ENCODE data around the gene CHTF18. TPM values are rescaled to one million over a fixed set of nuclear protein-coding genes. Genes with fewer than 3 reads are reported as not detected.
"Not testable (repeated sequence)": the region's sequence is repeated elsewhere in the genome, so short reads cannot be mapped to it uniquely, and the experiment has no call there.

Gene CHTF18
- total and polyA plus RNA-seq, 8 donors = 18.8 to 35.5 (median 24.4) TPM

DNA sequence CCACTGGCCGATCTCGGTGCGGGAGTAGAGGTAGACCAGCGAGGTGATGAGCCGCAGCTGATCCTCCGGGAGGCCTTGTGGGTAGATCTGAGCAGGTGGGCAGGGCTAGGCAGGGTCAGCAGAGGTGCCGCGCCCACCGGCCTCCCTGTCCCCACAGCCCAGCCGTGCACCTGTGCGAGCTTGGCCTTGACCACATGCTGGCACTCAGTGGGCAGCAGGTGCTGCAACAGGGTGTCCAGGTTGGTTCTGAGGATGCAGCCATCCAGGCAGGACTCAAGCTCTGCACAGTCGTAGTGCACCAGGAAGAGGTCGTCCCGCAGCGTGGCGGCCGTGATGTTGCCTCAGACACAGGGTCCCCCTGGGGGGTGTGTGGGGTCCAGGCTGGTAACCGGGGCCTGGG, 15.5 kb upstream of the CHTF18 start:
- intact Hi-C loops (cut with DNase I) = no loop called here
- no peak overlapping the region for H3K27ac ChIP-seq
- TF ChIP-seq, protein P1, sequence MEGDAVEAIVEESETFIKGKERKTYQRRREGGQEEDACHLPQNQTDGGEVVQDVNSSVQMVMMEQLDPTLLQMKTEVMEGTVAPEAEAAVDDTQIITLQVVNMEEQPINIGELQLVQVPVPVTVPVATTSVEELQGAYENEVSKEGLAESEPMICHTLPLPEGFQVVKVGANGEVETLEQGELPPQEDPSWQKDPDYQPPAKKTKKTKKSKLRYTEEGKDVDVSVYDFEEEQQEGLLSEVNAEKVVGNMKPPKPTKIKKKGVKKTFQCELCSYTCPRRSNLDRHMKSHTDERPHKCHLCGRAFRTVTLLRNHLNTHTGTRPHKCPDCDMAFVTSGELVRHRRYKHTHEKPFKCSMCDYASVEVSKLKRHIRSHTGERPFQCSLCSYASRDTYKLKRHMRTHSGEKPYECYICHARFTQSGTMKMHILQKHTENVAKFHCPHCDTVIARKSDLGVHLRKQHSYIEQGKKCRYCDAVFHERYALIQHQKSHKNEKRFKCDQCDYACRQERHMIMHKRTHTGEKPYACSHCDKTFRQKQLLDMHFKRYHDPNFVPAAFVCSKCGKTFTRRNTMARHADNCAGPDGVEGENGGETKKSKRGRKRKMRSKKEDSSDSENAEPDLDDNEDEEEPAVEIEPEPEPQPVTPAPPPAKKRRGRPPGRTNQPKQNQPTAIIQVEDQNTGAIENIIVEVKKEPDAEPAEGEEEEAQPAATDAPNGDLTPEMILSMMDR (IDR thresholded peaks at IDR 0.05) = no peak
- DNase-seq (no peak), ATAC-seq (no peak)
- H3K36me3 ChIP-seq = no peaks in the 10 kb centered on the region
- no peak overlapping the region for H3K4me3 ChIP-seq
- peaks cover 0 to 59% of the 10 kb centered on the region in 2 donors for H3K27me3 ChIP-seq
- H3K4me1 ChIP-seq = no peaks in the 10 kb centered on the region
- no peaks in the 10 kb centered on the region for H3K9me3 ChIP-seq

DNA sequence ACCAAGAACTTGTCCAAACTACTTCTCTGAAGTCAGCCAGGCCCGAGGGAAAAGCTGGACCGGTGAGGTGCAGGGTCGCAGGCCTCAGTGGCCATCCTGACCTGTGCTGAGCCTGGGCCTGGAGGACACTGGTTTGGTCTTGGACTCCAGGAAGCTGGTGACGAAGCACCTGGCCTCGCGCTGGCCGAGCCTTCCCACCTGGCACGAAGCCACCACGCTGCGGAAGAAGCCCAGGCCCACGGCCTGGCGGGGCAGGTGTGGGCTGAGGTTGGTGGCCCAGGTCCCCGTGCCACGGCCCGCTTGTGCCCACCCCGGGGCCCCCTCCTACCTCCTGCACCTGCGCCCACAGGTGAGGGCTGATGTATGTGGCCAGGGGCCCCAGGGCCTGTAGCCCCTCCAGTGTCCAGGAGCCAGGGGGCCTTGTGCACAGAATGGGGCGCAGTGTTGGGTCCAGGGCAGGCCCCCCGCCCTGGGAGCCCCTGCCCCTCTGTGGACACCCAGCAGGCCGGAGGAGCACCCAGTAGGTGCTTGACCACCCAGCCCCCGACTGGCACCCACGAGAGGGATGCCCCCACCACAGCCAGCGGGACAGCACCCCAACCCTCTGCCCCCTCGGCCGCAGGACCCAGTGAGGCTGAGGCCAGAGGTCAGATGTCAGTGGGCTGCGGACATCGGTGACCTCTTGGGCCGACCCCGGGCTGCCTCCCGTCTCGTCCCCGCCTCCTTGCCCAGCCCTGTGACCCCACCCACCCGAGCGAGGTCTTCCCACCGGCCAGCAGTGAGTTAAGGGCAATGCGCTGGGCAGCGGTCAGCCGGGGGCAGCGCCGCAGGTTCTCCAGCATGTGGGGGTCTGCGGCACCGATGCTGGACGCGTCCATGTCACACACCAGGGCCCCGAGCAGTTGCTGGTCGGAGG, 14.1 kb upstream of the CHTF18 start:
- ATAC-seq = no peak

DNA sequence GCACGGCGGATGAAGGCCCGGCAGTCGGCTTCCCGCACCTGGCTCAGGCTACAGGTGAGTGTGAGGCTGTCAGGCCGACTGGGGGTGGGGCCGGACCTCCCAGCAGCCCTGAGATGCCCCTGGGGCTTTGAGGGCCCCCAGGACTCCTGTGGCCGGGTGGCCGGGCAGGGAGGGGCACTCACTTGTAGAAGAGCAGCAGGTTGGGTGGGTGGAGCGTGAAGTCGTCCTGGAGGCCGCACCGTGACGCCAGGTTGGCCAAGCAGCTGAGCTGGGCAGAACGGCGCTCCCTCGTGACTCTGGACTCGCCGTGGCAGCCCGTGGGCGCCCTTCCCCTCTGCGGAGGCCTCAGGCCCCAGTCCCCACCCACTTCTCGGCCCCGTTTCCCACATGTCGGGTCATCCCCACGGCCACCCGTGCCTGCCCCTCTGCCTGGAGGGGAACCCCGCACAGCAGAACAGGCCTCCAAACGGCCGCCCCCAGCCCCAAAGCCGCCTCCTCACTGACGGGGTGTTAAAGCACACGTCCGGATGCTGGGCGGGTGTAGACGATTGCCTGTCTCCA, 13.1 kb upstream of the CHTF18 start:
- Histone ChIP-seq H3K4me3 (no peak overlapping the region), H3K27me3 (peaks cover 0 to 71% of the 10 kb centered on the region in 2 donors), H3K36me3 (no peaks in the 10 kb centered on the region), H3K9me3 (no peaks in the 10 kb centered on the region), H3K27ac (no peak overlapping the region), H3K4me1 (no peaks in the 10 kb centered on the region)
- DNase-seq (no peak), ATAC-seq (no peak)
- TF ChIP-seq, protein P1 (IDR thresholded peaks at IDR 0.05) = no peak
- intact Hi-C loops (cut with DNase I) = no loop called here

More for the DNA sequence above, 14.1 kb upstream of the CHTF18 start:
- intact Hi-C loops (cut with DNase I) = no loop called here
- Histone ChIP-seq H3K4me3 (no peak overlapping the region), H3K9me3 (no peaks in the 10 kb centered on the region), H3K4me1 (no peaks in the 10 kb centered on the region), H3K27ac (no peak overlapping the region), H3K27me3 (peaks cover 0 to 71% of the 10 kb centered on the region in 2 donors), H3K36me3 (no peaks in the 10 kb centered on the region)
- DNase-seq = no peak
- TF ChIP-seq, protein P1 (IDR thresholded peaks at IDR 0.05) = no peak

DNA sequence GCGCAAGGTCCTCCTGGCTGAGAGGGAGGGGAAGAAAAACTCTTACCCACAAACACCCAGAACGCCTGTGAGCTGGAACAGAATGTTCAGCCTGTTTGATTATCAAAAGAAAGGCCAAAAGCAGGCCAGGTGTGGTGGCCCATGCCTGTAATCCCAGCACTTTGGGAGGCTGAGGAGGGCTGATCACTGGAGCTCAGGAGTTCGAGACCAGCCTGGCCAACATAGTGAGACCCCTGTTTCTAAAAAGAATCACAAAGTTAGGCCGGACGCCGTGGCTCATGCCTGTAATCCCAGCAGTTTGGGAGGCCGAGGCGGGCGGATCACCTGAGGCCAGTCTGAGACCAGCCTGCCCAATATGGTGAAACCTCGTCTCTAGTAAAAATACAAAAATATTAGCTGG, 12.1 kb upstream of the CHTF18 start:
- intact Hi-C loops (cut with DNase I); H3K36me3 ChIP-seq; H3K27ac ChIP-seq; ATAC-seq; H3K9me3 ChIP-seq; DNase-seq; H3K4me3 ChIP-seq; H3K4me1 ChIP-seq: not testable (repeated sequence)
- peaks cover 0 to 76% of the 10 kb centered on the region in 2 donors for H3K27me3 ChIP-seq

DNA sequence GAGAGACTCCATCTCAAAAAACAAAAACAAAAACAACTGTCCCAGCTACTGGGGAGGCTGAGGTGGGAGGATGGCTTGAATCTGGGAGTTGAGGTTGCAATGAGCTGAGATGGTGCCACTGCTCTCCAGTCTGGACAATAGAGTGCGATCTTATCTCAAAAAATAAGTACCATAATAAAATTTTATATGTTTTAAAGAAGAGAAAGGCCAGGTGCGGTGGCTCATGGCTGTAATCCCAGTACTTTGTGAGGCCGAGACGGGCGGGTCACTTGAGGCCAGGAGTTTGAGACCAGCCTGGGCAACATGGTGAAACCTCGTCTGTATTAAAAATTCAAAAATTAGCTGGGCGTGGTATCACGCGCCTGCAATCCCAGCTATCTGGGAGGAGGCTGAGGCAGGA, 11.6 kb upstream of the CHTF18 start:
- no peak for ATAC-seq
- H3K27me3 ChIP-seq = peaks cover 0 to 81% of the 10 kb centered on the region in 2 donors
- TF ChIP-seq, protein P1 (IDR thresholded peaks at IDR 0.05) = no peak

More for the DNA sequence above, 11.6 kb upstream of the CHTF18 start:
- Histone ChIP-seq H3K36me3 (no peaks in the 10 kb centered on the region), H3K4me3 (no peak overlapping the region), H3K4me1 (no peaks in the 10 kb centered on the region), H3K9me3 (no peaks in the 10 kb centered on the region), H3K27ac (no peak overlapping the region)
- intact Hi-C loops (cut with DNase I) = no loop called here
- no peak for DNase-seq
